Skeletal muscle satellite cell (primary cell): ENCODE data around the gene TEX29.

ENCODE experiments used
- H3K27me3 ChIP-seq: 2 replicates; pipeline ENCODE4 v1.7.0; 2013; ENCODE audit warnings: low read length; ENCODE audit not compliant: control insufficient read depth, insufficient read depth
- H3K36me3 ChIP-seq: 2 replicates; pipeline ENCODE4 v1.7.0; 2013; ENCODE audit warnings: mild to moderate bottlenecking, control low read depth, low read length; ENCODE audit not compliant: insufficient read depth
- H3K4me1 ChIP-seq: 2 replicates; pipeline ENCODE4 v1.7.0; 2013; ENCODE audit warnings: low read length; ENCODE audit not compliant: control insufficient read depth, insufficient read depth
- H3K4me2 ChIP-seq: 2 replicates; pipeline ENCODE4 v1.7.0; 2013; ENCODE audit warnings: mild to moderate bottlenecking, low read length
- H3K4me3 ChIP-seq: 2 replicates; pipeline ENCODE4 v1.7.0; 2013; ENCODE audit warnings: low read length
- H3K9ac ChIP-seq: 2 replicates; pipeline ENCODE4 v1.7.0; 2013; ENCODE audit warnings: mild to moderate bottlenecking, low read depth, low read length, moderate library complexity
- H3K9me3 ChIP-seq: replicated peaks from 2 replicates; pipeline ENCODE4 v1.7.0; 2013; ENCODE audit warnings: mild to moderate bottlenecking, control low read depth, low read length

TEX29 gene

GRCh38 chr13:111335298-111335697 is 14.9 kb downstream of the TEX29 start:
- no peak overlapping the region for H3K9ac ChIP-seq
- H3K4me3 ChIP-seq: no peak overlapping the region
- no peak overlapping the region for H3K4me2 ChIP-seq
- H3K4me1 ChIP-seq: peaks cover 8% of the 10 kb centered on the region
- peaks cover 3% of the 10 kb centered on the region for H3K9me3 ChIP-seq
- H3K36me3 ChIP-seq: no peaks in the 10 kb centered on the region
- H3K27me3 ChIP-seq: peaks cover 3% of the 10 kb centered on the region

GRCh38 chr13:111336666-111337065 is 16.2 kb downstream of the TEX29 start:
- Histone ChIP-seq H3K36me3 (no peaks in the 10 kb centered on the region), H3K4me2 (no peak overlapping the region), H3K4me1 (peaks cover 8% of the 10 kb centered on the region), H3K4me3 (no peak overlapping the region), H3K27me3 (peaks cover 3% of the 10 kb centered on the region), H3K9ac (no peak overlapping the region), H3K9me3 (peaks cover 3% of the 10 kb centered on the region)

GRCh38 chr13:111337206-111337605 is 16.8 kb downstream of the TEX29 start:
- Histone ChIP-seq H3K9ac (no peak overlapping the region), H3K4me3 (no peak overlapping the region), H3K9me3 (peaks cover 3% of the 10 kb centered on the region), H3K36me3 (no peaks in the 10 kb centered on the region), H3K4me2 (no peak overlapping the region), H3K27me3 (peaks cover 3% of the 10 kb centered on the region), H3K4me1 (peaks cover 8% of the 10 kb centered on the region)

GRCh38 chr13:111337741-111338140 is 17.3 kb downstream of the TEX29 start:
- Histone ChIP-seq H3K9me3 (peaks cover 3% of the 10 kb centered on the region), H3K9ac (no peak overlapping the region), H3K36me3 (no peaks in the 10 kb centered on the region), H3K4me3 (no peak overlapping the region), H3K4me1 (peaks cover 8% of the 10 kb centered on the region), H3K27me3 (peaks cover 3% of the 10 kb centered on the region), H3K4me2 (no peak overlapping the region)

GRCh38 chr13:111338841-111339240 is 18.4 kb downstream of the TEX29 start:
- Histone ChIP-seq H3K9me3 (peaks cover 3% of the 10 kb centered on the region), H3K27me3 (peaks cover 3% of the 10 kb centered on the region), H3K4me1 (peaks cover 8% of the 10 kb centered on the region), H3K4me2 (no peak overlapping the region), H3K36me3 (no peaks in the 10 kb centered on the region), H3K9ac (no peak overlapping the region), H3K4me3 (no peak overlapping the region)

GRCh38 chr13:111339366-111340143 is 19.1 kb downstream of the TEX29 start:
- Histone ChIP-seq H3K4me1 (peaks cover 8% of the 10 kb centered on the region), H3K9ac (no peak overlapping the region), H3K36me3 (no peaks in the 10 kb centered on the region)

GRCh38 chr13:111341886-111342285 is 21.4 kb downstream of the TEX29 start:
- no peak overlapping the region for H3K9ac ChIP-seq
- no peak overlapping the region for H3K4me3 ChIP-seq
- no peaks in the 10 kb centered on the region for H3K36me3 ChIP-seq
- no peaks in the 10 kb centered on the region for H3K9me3 ChIP-seq
- no peak overlapping the region for H3K4me2 ChIP-seq
- H3K27me3 ChIP-seq: no peaks in the 10 kb centered on the region
- H3K4me1 ChIP-seq: peaks cover 7% of the 10 kb centered on the region

More at GRCh38 chr13:111339366-111340143, 19.1 kb downstream of the TEX29 start:
- H3K4me2 ChIP-seq: no peak overlapping the region
- peaks cover 3% of the 10 kb centered on the region for H3K27me3 ChIP-seq
- no peak overlapping the region for H3K4me3 ChIP-seq
- H3K9me3 ChIP-seq: no peaks in the 10 kb centered on the region

- Histone ChIP-seq H3K36me3 (no peaks in the 10 kb centered on the region), H3K4me3 (no peak overlapping the region), H3K4me2 (no peak overlapping the region), H3K9ac (no peak overlapping the region), H3K27me3 (no peaks in the 10 kb centered on the region), H3K4me1 (no peaks in the 10 kb centered on the region), H3K9me3 (no peaks in the 10 kb centered on the region)
Measured at GRCh38 chr13:111342721-111343120, 22.3 kb downstream of the TEX29 start.

- H3K4me3 ChIP-seq: no peak overlapping the region
- H3K36me3 ChIP-seq: no peaks in the 10 kb centered on the region
- H3K4me1 ChIP-seq: no peaks in the 10 kb centered on the region
- no peaks in the 10 kb centered on the region for H3K9me3 ChIP-seq
- H3K9ac ChIP-seq: no peak overlapping the region
- no peak overlapping the region for H3K4me2 ChIP-seq
- no peaks in the 10 kb centered on the region for H3K27me3 ChIP-seq
Measured at GRCh38 chr13:111343186-111343805, 22.9 kb downstream of the TEX29 start.

GRCh38 chr13:111344471-111345191 is 24.2 kb downstream of the TEX29 start:
- no peaks in the 10 kb centered on the region for H3K36me3 ChIP-seq
- no peak overlapping the region for H3K9ac ChIP-seq
- no peak overlapping the region for H3K4me2 ChIP-seq
- no peaks in the 10 kb centered on the region for H3K4me1 ChIP-seq
- no peaks in the 10 kb centered on the region for H3K27me3 ChIP-seq
- no peak overlapping the region for H3K4me3 ChIP-seq
- no peaks in the 10 kb centered on the region for H3K9me3 ChIP-seq

- H3K9ac ChIP-seq: no peak overlapping the region
- H3K4me2 ChIP-seq: no peak overlapping the region
- H3K9me3 ChIP-seq: no peaks in the 10 kb centered on the region
- no peaks in the 10 kb centered on the region for H3K27me3 ChIP-seq
- H3K36me3 ChIP-seq: no peaks in the 10 kb centered on the region
- H3K4me3 ChIP-seq: no peak overlapping the region
- no peaks in the 10 kb centered on the region for H3K4me1 ChIP-seq
Measured at GRCh38 chr13:111345682-111346081, 25.2 kb downstream of the TEX29 start.
